Effector CD4-positive, alpha-beta T cell (primary cell): ENCODE results near the gene EOGT.

Experiments used
- DNase-seq: peaks from one replicate; pipeline ENCODE4 v3.0.0-alpha.2; 2020

EOGT gene

GRCh38 chr3:69008980-69009379, 4.5 kb downstream of the EOGT start:
- DNase-seq, result no peak

- DNase-seq, result no peak
Measured at GRCh38 chr3:69005791-69006482, 7.5 kb downstream of the EOGT start.

GRCh38 chr3:69005071-69005790, 8.3 kb downstream of the EOGT start:
- DNase-seq, result no peak

- DNase-seq, result no peak
Measured at GRCh38 chr3:69004138-69004537, 9.3 kb downstream of the EOGT start.

- DNase-seq, result no peak
Measured at GRCh38 chr3:68999605-69000004, 13.9 kb downstream of the EOGT start.

GRCh38 chr3:68999158-68999557, 14.3 kb downstream of the EOGT start:
- DNase-seq, result no peak

- no peak for DNase-seq
Measured at GRCh38 chr3:68997887-68998286, 15.6 kb downstream of the EOGT start.

- no peak for DNase-seq
Measured at GRCh38 chr3:68996356-68996995, 17.0 kb downstream of the EOGT start.

- DNase-seq, result no peak
Measured at GRCh38 chr3:68988740-68989139, 24.7 kb downstream of the EOGT start.

GRCh38 chr3:68987322-68987721, 26.2 kb downstream of the EOGT start:
- no peak for DNase-seq

GRCh38 chr3:68986496-68987208, 26.8 kb downstream of the EOGT start:
- no peak for DNase-seq

GRCh38 chr3:68985146-68985790, 28.2 kb downstream of the EOGT start:
- DNase-seq, result no peak

GRCh38 chr3:68984011-68984530, 29.4 kb downstream of the EOGT start:
- no peak for DNase-seq

- DNase-seq, result no peak
Measured at GRCh38 chr3:68977486-68978167, 35.9 kb downstream of the EOGT start.

GRCh38 chr3:68974711-68975110, 38.8 kb downstream of the EOGT start:
- no peak for DNase-seq

- DNase-seq, result no peak
Measured at GRCh38 chr3:68973639-68974038, 39.8 kb downstream of the EOGT start.

GRCh38 chr3:68972358-68972979, 41.0 kb downstream of the EOGT start:
- DNase-seq, result no peak

- no peak for DNase-seq
Measured at GRCh38 chr3:68964694-68965093, 48.8 kb downstream of the EOGT start.

- no peak for DNase-seq
Measured at GRCh38 chr3:68963891-68964290, 49.6 kb downstream of the EOGT start.

- no peak for DNase-seq
Measured at GRCh38 chr3:68963376-68963775, 50.1 kb downstream of the EOGT start.

- no peak for DNase-seq
Measured at GRCh38 chr3:68958932-68959331, 54.6 kb downstream of the EOGT start.

- DNase-seq, result no peak
Measured at GRCh38 chr3:68957895-68958294, 55.6 kb downstream of the EOGT start.
